PC-9 (cell line): ENCODE results near the gene EBP.

Experiments used
- CTCF ChIP-seq: fragments of 200-600 bp; sonication (generic); conservative IDR thresholded peaks from 2 replicates; pipeline ENCODE4 v1.6.1; 2017; ENCODE audit warnings: mixed run types, antibody characterized with exemption, mild to moderate bottlenecking, moderate library complexity
- EZH2 ChIP-seq: fragments of 200-600 bp; sonication (generic); IDR thresholded peaks from 2 replicates; pipeline ENCODE4 v1.8.0; 2017; ENCODE audit warnings: antibody characterized with exemption, low read depth

- TF ChIP-seq CTCF = no peak
- no peak for TF ChIP-seq EZH2
These were observed 48.0 kb upstream of the EBP start for GRCh38 chrX:48473704-48473990.
